HG03175 (cell line): ENCODE data around the gene KLHL34.

ENCODE experiments used
- ATAC-seq: cut with Tn5 transposase; IDR thresholded peaks from one replicate; pipeline ENCODE4 v1.9.1; 2021; ENCODE audit warnings: mild to moderate bottlenecking, moderate library complexity; ENCODE audit not compliant: unreplicated experiment

KLHL34 gene

DNA sequence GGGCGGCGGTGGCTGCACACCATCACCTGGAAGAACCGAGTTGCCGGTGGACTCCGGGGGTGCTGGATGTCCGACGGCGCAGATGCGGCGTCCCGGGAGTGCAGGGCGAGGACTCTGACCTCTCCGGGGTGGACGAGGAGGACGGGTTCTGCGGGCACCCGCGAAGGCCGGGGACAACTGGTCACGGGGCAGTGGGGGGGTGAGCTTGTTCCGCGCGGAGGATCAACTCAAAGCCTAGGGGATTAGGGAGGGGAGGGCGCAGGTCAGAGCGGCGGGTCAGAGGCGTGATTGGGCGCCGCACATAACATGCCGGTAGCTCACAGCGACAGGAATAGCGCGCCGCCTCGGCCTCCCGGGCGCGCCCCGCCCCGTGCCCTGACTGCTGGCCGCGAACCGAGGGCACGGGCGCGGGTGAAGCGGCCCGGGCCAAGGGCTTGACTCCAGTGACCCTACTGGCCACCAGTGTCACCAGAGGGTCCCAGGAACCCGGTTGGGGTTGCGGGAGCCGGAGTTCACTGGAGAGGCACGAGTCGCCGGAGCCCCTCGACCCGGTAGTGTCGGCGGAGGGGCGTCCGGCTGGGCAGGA, at the start of gene KLHL34:
KLHL34 (minus strand) TSS at position 179 of the 586 bp plus-strand sequence. CDS start 542 bp downstream, outside the sequence.
- ATAC-seq, result no peak

DNA sequence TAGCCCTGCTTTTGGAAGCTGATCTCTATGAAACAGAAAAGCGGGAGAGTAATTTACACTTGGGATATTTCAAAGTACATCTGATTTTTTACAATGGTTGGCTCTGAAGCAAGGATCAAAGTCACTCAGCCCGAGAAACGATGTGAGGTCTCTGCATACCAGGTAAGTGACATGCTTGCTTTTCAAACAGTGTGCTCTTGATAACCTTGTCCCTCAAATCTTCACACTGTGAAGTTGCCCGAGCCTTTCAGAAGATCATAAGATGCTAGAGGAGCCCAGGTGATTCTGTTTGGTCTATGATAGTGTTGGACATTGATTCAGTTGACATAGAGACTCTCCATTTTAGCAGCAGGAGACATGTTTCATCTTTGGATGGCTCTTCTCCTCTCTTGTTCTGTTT, 47.1 kb upstream of the KLHL34 start:
- ATAC-seq, result no peak

- no peak for ATAC-seq
Measured at GRCh38 chrX:21702725-21703124, 44.6 kb upstream of the KLHL34 start.

- ATAC-seq, result no peak
Measured at GRCh38 chrX:21700967-21701366, 42.8 kb upstream of the KLHL34 start.

DNA sequence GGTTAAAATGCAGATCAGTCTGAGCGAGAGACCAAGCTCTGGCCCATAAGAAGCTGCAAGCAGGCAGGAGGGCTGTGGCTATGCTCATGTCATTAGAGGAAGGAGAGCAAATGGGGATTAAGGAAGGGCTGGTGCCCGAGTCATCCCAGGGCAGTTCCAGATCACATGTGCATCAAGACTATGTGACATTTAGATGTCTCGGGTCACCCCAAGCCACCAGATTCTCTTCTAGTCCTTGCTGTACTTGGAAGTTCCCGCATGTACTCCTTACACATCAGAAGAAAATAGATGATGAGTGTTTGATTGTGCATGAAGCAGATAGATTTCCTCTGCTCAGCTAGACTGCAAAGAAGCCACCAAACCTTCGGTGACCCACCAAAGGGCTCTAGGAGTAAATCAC, 42.1 kb upstream of the KLHL34 start:
- no peak for ATAC-seq

DNA sequence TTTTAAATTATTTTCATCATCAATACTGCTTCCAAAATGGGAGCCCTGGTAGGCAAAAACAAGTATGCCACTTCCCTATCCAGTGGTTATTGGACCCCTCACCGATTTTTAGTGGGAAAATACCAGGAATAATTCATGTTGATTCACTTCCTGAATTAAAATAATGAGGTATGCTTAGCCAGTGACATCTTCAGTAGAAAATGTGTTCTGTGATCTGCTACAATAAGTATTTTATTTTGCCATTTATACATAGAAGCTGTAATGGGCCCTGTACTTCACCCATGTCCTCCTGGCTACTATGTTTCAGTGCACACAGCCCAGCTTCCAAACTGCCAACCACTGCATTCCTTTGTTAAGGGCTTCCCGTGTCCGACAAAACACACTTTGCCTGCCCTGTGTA, 41.0 kb upstream of the KLHL34 start:
- ATAC-seq, result no peak

GRCh38 chrX:21698272-21698671, 40.1 kb upstream of the KLHL34 start:
- no peak for ATAC-seq

DNA sequence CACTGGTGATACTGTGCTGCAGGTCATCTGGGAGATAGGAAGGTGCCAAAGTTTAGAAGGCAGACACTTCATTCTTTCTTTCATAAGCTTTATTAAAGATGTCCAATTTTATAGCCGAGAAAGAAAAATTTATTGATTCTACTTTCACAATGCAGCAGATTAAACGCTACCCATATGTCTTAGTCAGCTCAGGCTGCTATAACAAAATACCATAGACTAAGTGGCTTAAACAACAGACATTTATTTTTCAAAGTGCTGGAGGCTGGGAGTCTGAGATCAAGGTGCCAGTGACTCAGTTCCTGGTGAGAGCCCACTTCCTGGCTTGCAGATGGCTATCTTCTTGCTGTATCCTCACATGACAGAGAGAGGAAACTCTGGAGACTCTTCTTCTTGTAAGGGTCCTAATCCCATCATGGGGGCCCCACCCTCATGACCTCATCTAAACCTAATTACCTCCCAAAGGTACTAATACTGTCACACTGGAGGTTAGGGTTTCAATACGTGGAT, 33.4 kb upstream of the KLHL34 start:
- no peak for ATAC-seq

DNA sequence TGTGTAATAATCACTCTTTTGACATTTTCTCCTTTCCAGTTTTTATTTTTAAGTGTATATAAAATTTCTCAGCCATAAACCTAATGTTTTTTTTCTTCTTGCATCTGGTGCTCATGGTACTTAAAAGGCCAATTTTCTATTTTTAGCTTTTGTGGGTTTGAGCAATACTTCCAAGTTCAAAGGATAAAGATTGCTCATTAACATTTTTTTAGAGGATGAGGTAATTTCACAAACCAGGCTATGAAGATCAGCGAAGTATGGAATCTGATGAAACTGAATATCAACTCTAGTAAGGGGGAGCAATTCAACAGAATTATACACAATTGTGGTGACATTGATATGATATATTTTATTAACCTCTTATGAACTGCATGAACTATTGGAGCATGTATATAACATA, 25.8 kb upstream of the KLHL34 start:
- ATAC-seq, result no peak

GRCh38 chrX:21678048-21678612, 20.0 kb upstream of the KLHL34 start:
- ATAC-seq, result no peak

DNA sequence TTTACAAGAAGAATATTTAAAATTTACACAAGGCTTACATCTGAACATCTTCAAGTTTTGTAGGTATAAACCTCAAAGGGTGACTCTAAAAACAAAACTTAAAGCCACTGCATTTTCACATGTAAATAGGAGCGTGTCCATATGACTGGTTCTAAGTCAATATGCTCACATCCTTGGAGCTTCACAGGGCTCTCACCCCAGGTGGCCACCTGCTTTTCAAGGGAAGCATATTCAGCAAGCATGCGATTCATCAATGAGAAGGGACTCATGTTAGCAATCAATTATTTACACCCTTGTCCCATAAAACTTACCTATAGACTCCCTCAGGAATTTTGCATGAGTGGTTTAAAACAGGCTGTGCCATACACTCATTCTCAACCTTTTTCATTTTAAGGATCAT, 17.8 kb upstream of the KLHL34 start:
- no peak for ATAC-seq

GRCh38 chrX:21674430-21675186, 16.5 kb upstream of the KLHL34 start:
- no peak for ATAC-seq

- ATAC-seq, result no peak
Measured at GRCh38 chrX:21666679-21667078, 8.5 kb upstream of the KLHL34 start.

GRCh38 chrX:21666252-21666651, 8.1 kb upstream of the KLHL34 start:
- no peak for ATAC-seq

DNA sequence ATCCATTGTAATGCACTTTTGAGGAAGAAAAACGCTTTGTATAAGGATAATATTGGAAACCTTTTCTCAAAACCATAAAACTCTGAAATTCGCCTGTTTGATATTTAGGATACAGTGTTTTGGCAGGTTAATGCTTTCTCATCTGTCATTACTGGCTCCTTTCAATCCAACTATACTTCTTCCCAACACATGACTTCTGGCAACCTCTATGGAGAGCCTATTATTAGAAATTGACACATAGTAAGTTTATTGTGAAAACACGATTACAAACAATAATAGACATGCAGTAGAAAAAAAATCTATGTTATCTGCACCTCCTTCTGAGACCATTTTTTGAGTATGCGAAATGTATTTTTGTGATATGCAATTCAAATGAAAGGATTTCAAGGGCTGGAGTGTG, 4.6 kb upstream of the KLHL34 start:
- no peak for ATAC-seq

- no peak for ATAC-seq
Measured at GRCh38 chrX:21661316-21661715, 3.2 kb upstream of the KLHL34 start.

DNA sequence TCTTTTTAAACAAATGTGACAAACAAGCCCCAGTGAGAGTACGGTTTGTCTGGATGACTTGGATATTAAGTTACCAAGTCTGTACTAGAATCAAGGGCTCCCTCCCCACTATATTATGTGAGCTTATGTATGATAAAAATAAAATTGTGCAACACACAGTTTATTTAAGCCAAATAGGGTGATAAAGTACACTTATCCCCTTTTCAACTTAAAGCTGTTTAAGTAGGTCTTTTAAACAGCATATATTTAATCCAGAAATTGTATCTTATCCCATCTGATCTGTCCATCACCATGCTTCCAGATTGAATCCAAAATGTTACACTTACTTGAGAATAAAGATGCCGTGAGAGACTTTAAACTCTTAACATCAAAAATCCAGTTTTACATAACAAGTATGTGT, 2.0 kb upstream of the KLHL34 start:
- ATAC-seq, result no peak

DNA sequence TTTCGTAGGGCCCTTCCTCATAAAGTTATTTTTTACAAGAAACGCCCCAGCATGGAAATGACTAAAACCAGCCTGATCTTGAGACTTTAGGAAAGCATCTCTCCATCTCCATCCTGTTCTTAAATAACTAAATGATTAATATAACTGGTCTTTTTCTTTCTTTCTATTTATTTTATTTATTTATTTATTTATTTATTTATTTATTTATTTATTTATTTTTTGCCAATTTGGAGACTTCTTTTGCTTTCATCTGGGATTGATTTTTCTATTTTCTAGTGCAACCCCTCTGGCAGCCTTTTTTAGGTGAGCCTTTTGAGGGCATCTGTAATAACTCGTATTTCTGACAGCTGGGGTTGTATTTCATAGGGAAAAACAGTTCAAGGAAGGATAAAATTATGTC, 1.2 kb upstream of the KLHL34 start:
- no peak for ATAC-seq

DNA sequence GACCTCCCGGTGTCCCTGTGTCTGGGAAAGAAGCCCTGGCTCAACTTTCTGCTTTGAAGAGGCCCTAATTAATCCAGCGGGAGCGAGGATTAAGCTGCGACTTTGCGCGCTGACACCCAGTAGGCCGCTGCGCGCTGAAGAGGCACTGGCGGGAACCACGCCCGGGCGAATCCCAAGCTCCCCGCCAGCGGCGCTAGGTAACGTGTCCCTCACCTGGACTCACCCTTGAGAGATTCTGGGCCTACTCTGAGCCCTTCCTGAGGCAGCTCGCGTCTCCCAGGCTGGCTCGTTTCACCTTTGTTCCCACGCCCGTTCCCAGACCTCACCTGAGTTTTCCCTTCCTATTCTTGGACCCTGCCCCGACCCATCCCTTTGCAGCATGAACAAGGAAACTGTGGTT, 616 bp upstream of the KLHL34 start:
- no peak for ATAC-seq

- ATAC-seq, result no peak
Measured at GRCh38 chrX:21657318-21658151, 595 bp downstream of the KLHL34 start.

DNA sequence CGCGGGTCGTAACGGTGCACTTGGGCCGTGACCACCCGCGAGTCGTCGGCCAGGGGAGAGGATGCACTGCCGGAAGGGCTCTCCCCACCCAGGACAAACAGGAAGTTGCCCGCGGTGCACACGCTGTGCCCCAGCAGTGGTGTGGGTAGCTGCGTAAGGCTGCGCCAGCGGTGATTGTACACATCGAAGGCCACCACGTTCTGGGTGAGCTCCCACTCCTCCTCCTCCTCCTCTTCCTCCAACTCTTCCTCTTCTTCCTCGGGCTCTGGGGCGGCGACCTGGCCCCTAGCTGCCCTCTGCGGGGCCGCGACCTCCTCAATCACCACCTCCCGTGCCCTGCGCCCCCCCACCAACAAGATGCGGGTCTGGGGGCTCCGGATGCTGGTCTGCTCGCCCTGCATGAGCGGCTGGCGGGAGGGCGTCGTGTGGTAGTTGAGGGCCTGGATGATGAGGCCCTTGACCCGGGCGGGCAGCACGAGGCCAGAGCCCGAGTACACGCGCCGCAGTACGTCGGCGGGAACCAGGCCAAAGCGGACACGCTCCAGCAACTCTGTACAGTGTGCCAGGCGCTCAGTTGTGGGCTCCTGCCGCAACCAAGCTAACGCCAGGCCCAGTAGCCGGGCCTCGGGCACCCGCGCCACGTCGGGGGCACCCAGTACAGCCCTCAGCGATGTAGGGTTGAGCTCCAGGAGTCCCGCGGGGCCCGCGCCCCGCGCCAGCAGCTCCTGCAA, 1.4 kb downstream of the KLHL34 start:
- peak; percentile 40 for ATAC-seq
